CD14-positive monocyte (primary cell): ENCODE measurements around the gene BMP7. TPM values are rescaled to one million over a fixed set of nuclear protein-coding genes. Genes with fewer than 3 reads are reported as not detected.

ENCODE experiments used
- DNase-seq, 3 donors: peaks; one replicate each; pipeline ENCODE4 v3.0.0-alpha.2; 2011 to 2022
- H2AFZ ChIP-seq: 2 replicates; pipeline ENCODE4 v1.6.0; 2012; ENCODE audit warnings: mild to moderate bottlenecking, low read depth, low read length, inconsistent platforms; ENCODE audit not compliant: insufficient read depth, poor library complexity, severe bottlenecking
- H3K27ac ChIP-seq, 2 donors: 1 replicate in 1 of 2; 2 replicates in 1 of 2; pipeline ENCODE4 v1.5.1; 2012 to 2013; ENCODE audit warnings: low read length in 2 of 2, control low read depth in 1 of 2, inconsistent platforms in 1 of 2, low read depth in 1 of 2, mild to moderate bottlenecking in 1 of 2
- H3K27me3 ChIP-seq, 2 donors: one replicate each; pipeline versions ENCODE4 v1.6.0 to v1.6.1; 2011 to 2013; ENCODE audit warnings: low read length in 2 of 2; ENCODE audit not compliant: control insufficient read depth in 2 of 2, insufficient read depth in 2 of 2
- H3K36me3 ChIP-seq, 2 donors: replicated peaks in 1 of 2; 1 replicate in 1 of 2; 2 replicates in 1 of 2; pipeline versions ENCODE4 v1.5.1 to v1.6.1; 2012 to 2013; ENCODE audit warnings: low read length in 2 of 2, control low read depth in 1 of 2, inconsistent platforms in 1 of 2, mild to moderate bottlenecking in 1 of 2; ENCODE audit not compliant: insufficient read depth in 2 of 2, control insufficient read depth in 1 of 2
- H3K4me1 ChIP-seq, 2 donors: 1 replicate in 1 of 2; 2 replicates in 1 of 2; pipeline versions ENCODE4 v1.5.1 to v1.6.1; 2012 to 2013; ENCODE audit warnings: low read length in 2 of 2, control low read depth in 1 of 2, inconsistent platforms in 1 of 2, mild to moderate bottlenecking in 1 of 2, moderate library complexity in 1 of 2; ENCODE audit not compliant: insufficient read depth in 2 of 2, control insufficient read depth in 1 of 2
- H3K4me2 ChIP-seq: replicated peaks from 2 replicates; pipeline ENCODE3; 2012; ENCODE audit warnings: low read length, moderate library complexity, mild to moderate bottlenecking; ENCODE audit not compliant: poor library complexity, severe bottlenecking; ENCODE audit errors: extremely low read depth
- H3K4me3 ChIP-seq, 3 experiments: fragments of 200-600 bp in 1 of 3; sonication (generic) in 1 of 3; replicated peaks in 1 of 3; 1 replicate in 2 of 3; 2 replicates in 1 of 3; pipeline ENCODE4 v1.5.1; 2011 to 2013; ENCODE audit warnings: low read length in 3 of 3, mild to moderate bottlenecking in 3 of 3, control low read depth in 2 of 3, low read depth in 2 of 3, inconsistent platforms in 1 of 3, moderate library complexity in 1 of 3
- H3K79me2 ChIP-seq: 2 replicates; pipeline ENCODE4 v1.6.0; 2012; ENCODE audit warnings: mild to moderate bottlenecking, control low read depth, inconsistent platforms, low read length, moderate library complexity; ENCODE audit not compliant: insufficient read depth
- H3K9ac ChIP-seq: 2 replicates; pipeline ENCODE4 v1.6.0; 2017; ENCODE audit warnings: low read length, mild to moderate bottlenecking; ENCODE audit not compliant: insufficient read depth, poor library complexity, severe bottlenecking
- H3K9me3 ChIP-seq, 2 donors: replicated peaks in 1 of 2; 1 replicate in 1 of 2; 2 replicates in 1 of 2; pipeline versions ENCODE4 v1.5.1 to v1.6.1; 2012 to 2013; ENCODE audit warnings: low read length in 2 of 2, control low read depth in 1 of 2; ENCODE audit not compliant: control insufficient read depth in 1 of 2, insufficient read depth in 1 of 2
- H4K20me1 ChIP-seq: 2 replicates; pipeline ENCODE4 v1.6.0; 2012; ENCODE audit warnings: mild to moderate bottlenecking, low read length, control low read depth, moderate library complexity; ENCODE audit not compliant: insufficient read depth
- H3K27ac Mint-ChIP-seq, 7 donors: one replicate each; pipeline ENCODE4 v1.8.0; 2020; ENCODE audit warnings: mild to moderate bottlenecking in 7 of 7, mixed read lengths in 7 of 7, moderate library complexity in 6 of 7, inconsistent platforms in 2 of 7
- H3K27me3 Mint-ChIP-seq, 3 donors: one replicate each; pipeline ENCODE4 v1.8.0; 2021 to 2022; ENCODE audit warnings: low read depth in 3 of 3, mild to moderate bottlenecking in 3 of 3, mixed read lengths in 3 of 3, moderate library complexity in 3 of 3, inconsistent platforms in 1 of 3
- H3K36me3 Mint-ChIP-seq, 2 donors: one replicate each; pipeline ENCODE4 v1.8.0; 2020; ENCODE audit warnings: mixed read lengths in 2 of 2, inconsistent platforms in 1 of 2, mild to moderate bottlenecking in 1 of 2
- H3K4me1 Mint-ChIP-seq: one replicate; pipeline ENCODE4 v1.8.0; 2020; ENCODE audit warnings: mild to moderate bottlenecking, mixed read lengths
- H3K4me3 Mint-ChIP-seq, 2 donors: one replicate each; pipeline ENCODE4 v1.8.0; 2020; ENCODE audit warnings: mild to moderate bottlenecking in 2 of 2, mixed read lengths in 2 of 2, moderate library complexity in 1 of 2
- H3K9me3 Mint-ChIP-seq, 7 donors: one replicate each; pipeline ENCODE4 v1.8.0; 2020 to 2022; ENCODE audit warnings: mixed read lengths in 7 of 7, mild to moderate bottlenecking in 6 of 7, moderate library complexity in 6 of 7, inconsistent platforms in 2 of 7
- WGBS: methylation state at CpG from one replicate; pipeline ENCODE4 v1.1.5; 2013; ENCODE audit warnings: missing lambda C conversion rate; ENCODE audit not compliant: insufficient coverage; 5-methylcytosine and 5-hydroxymethylcytosine counted together
- intact Hi-C, 2 donors: fragments of 100-400 bp; cut with micrococcal nuclease; formaldehyde crosslinking; loops; one replicate each; pipeline versions ENCODE4 v1.15.0 to v1.15.1; 2023
- polyA plus RNA-seq, 3 donors: library from polyadenylated mRNA; depleted of rRNA in 1 of 3; unstranded in 2 of 3; stranded (reverse) in 1 of 3; fragments of 300-500 nt in 2 of 3; fragments of >200 nt in 1 of 3; fragmentation: Illumina TruSeq in 2 of 3; gene quantifications; 1 replicate in 2 of 3; 2 replicates in 1 of 3; pipeline ENCODE4 v1.2.3, GENCODE V29; 2012 to 2021
- TF ChIP-seq, protein P1 (sequence below): fragments of 200-600 bp; IDR thresholded peaks from one replicate; pipeline ENCODE4 v1.8.0; 2022; ENCODE audit warnings: antibody characterized with exemption, mild to moderate bottlenecking

Gene BMP7
- polyA plus RNA-seq, 3 donors = not detected

- H3K27me3 Mint-ChIP-seq = peaks cover 7 to 23% (median 18%) of the 10 kb centered on the region in 3 donors
- no peaks in the 10 kb centered on the region for H3K4me1 Mint-ChIP-seq
- no peak for DNase-seq
- TF ChIP-seq, protein P1, sequence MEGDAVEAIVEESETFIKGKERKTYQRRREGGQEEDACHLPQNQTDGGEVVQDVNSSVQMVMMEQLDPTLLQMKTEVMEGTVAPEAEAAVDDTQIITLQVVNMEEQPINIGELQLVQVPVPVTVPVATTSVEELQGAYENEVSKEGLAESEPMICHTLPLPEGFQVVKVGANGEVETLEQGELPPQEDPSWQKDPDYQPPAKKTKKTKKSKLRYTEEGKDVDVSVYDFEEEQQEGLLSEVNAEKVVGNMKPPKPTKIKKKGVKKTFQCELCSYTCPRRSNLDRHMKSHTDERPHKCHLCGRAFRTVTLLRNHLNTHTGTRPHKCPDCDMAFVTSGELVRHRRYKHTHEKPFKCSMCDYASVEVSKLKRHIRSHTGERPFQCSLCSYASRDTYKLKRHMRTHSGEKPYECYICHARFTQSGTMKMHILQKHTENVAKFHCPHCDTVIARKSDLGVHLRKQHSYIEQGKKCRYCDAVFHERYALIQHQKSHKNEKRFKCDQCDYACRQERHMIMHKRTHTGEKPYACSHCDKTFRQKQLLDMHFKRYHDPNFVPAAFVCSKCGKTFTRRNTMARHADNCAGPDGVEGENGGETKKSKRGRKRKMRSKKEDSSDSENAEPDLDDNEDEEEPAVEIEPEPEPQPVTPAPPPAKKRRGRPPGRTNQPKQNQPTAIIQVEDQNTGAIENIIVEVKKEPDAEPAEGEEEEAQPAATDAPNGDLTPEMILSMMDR = no peak
- H3K36me3 Mint-ChIP-seq = no peaks in the 10 kb centered on the region
- no peak overlapping the region for H3K4me2 ChIP-seq
- no peak overlapping the region for H3K9ac ChIP-seq
- H3K27me3 ChIP-seq = peaks cover 0 to 6% of the 10 kb centered on the region in 2 donors
- H3K4me3 Mint-ChIP-seq = no peak overlapping the region
- H3K36me3 ChIP-seq = no peaks in the 10 kb centered on the region
- H2AFZ ChIP-seq = no peak overlapping the region
- 73% methylated on average over 2 of the region's 3 CpGs for WGBS
- no peak overlapping the region for H3K27ac ChIP-seq
- no peak overlapping the region for H3K27ac Mint-ChIP-seq
- no peak overlapping the region for H3K4me3 ChIP-seq
- H3K79me2 ChIP-seq = no peaks in the 10 kb centered on the region
- H4K20me1 ChIP-seq = no peaks in the 10 kb centered on the region
- no peaks in the 10 kb centered on the region for H3K4me1 ChIP-seq
- intact Hi-C loops = no loop called here
- H3K9me3 ChIP-seq = no peaks in the 10 kb centered on the region
- peaks cover 0 to 3% (median 0%) of the 10 kb centered on the region in 7 donors for H3K9me3 Mint-ChIP-seq
Measured at GRCh38 chr20:57294550-57294949, 28.1 kb upstream of the BMP7 start.

DNA sequence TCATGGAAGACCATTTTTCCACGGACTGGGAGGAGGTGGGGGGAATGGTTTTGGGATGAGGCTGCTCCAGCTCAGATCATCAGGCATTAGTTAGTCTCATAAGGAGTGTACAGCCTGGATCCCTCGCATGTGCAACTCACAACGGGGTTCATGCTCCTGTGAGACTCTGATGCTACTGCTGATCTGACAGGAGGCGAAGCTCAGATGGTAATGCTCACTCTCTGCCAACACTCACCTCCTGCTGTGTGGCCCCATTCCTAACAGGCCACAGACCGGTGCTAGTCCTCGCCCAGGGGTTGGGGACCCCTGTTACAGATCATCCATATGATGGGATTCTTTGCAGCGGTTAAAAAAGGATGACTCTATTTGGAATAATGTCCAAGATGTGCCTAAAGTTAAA, 27.6 kb upstream of the BMP7 start:
- H3K27me3 Mint-ChIP-seq = peaks cover 8 to 24% (median 19%) of the 10 kb centered on the region in 3 donors
- Histone ChIP-seq H3K9ac (no peak overlapping the region), H3K79me2 (no peaks in the 10 kb centered on the region), H4K20me1 (no peaks in the 10 kb centered on the region), H3K27ac (no peak overlapping the region), H3K4me3 (no peak overlapping the region), H2AFZ (no peak overlapping the region), H3K4me1 (no peaks in the 10 kb centered on the region), H3K27me3 (peaks cover 0 to 8% of the 10 kb centered on the region in 2 donors), H3K9me3 (no peaks in the 10 kb centered on the region), H3K36me3 (no peaks in the 10 kb centered on the region), H3K4me2 (no peak overlapping the region)
- 83% methylated on average over 1 of the region's 7 CpGs for WGBS
- H3K27ac Mint-ChIP-seq = no peak overlapping the region
- no peak for DNase-seq
- no peaks in the 10 kb centered on the region for H3K36me3 Mint-ChIP-seq
- peaks cover 0 to 3% (median 0%) of the 10 kb centered on the region in 7 donors for H3K9me3 Mint-ChIP-seq
- H3K4me1 Mint-ChIP-seq = no peaks in the 10 kb centered on the region
- intact Hi-C loops = no loop called here
- TF ChIP-seq, protein P1 = no peak
- H3K4me3 Mint-ChIP-seq = no peak overlapping the region
